Lower leg skin (tissue), 4 donors: ENCODE measurements around the gene FLT1. TPM values are rescaled to one million over a fixed set of nuclear protein-coding genes. Genes with fewer than 3 reads are reported as not detected.

Experiments
- DNase-seq, 2 donors: peaks; one replicate each; pipeline ENCODE4 v3.0.0-alpha.2; 2019; ENCODE audit warnings: low spot score in 2 of 2
- H3K4me3 ChIP-seq: fragments of 200-600 bp; sonication (generic); 2 replicates; pipeline ENCODE4 v1.5.1; 2017; ENCODE audit warnings: mild to moderate bottlenecking, low read depth; ENCODE audit not compliant: poor library complexity, severe bottlenecking
- POLR2A ChIP-seq, 2 donors: fragments of 450-650 bp; IDR thresholded peaks; one replicate each; pipeline ENCODE4 v1.6.1; 2016 to 2017; ENCODE audit warnings: antibody characterized with exemption in 2 of 2, mild to moderate bottlenecking in 1 of 2, moderate library complexity in 1 of 2
- WGBS, 2 donors: methylation state at CpG; one replicate each; pipeline ENCODE4 v1.1.5; 2018; 5-methylcytosine and 5-hydroxymethylcytosine counted together
- intact Hi-C: fragments of 100-400 bp; cut with DNase I; formaldehyde crosslinking; loops from one replicate; pipeline ENCODE4 v1.15.0; 2023; ENCODE audit warnings: low total_unique reads
- total RNA-seq, 4 donors: library from RNA; depleted of rRNA; stranded (reverse); fragments of >200 nt; gene quantifications; one replicate each; pipeline ENCODE4 v1.1.0, GENCODE V29; 2016
- TF ChIP-seq, protein P1 (sequence below), 3 donors: fragments of 450-650 bp; IDR thresholded peaks; one replicate each; pipeline ENCODE4 v1.5.1; 2016; ENCODE audit warnings: antibody characterized with exemption in 3 of 3, mild to moderate bottlenecking in 3 of 3, moderate library complexity in 2 of 3

The FLT1 gene
- total RNA-seq, 4 donors from 2014 or later = 5.3 to 16.3 (median 9.7) TPM

DNA sequence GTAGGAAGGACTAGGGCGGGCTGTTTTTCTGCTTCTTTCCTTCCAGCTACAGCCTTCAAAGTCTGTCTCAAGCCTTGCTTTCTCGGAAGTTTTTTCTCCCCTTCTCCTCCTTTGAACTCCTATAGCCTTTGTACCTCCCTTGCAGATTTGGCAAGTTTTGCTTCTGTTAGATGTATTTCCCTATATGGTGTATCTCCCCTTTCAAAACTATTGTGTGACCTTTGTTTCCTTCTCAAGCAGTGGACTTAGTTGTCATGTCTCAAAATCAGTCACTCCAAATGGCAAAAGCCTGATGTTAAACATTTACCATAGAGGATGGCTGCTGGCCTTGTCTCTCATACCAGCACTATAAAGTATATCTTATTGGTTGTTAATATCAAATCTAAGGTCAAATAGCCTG is 152.7 kb downstream of the FLT1 start:
- 82 to 90% methylated on average over 2 of the region's 2 CpGs for WGBS, 2 donors
- DNase-seq = no peak
- TF ChIP-seq, protein P1, sequence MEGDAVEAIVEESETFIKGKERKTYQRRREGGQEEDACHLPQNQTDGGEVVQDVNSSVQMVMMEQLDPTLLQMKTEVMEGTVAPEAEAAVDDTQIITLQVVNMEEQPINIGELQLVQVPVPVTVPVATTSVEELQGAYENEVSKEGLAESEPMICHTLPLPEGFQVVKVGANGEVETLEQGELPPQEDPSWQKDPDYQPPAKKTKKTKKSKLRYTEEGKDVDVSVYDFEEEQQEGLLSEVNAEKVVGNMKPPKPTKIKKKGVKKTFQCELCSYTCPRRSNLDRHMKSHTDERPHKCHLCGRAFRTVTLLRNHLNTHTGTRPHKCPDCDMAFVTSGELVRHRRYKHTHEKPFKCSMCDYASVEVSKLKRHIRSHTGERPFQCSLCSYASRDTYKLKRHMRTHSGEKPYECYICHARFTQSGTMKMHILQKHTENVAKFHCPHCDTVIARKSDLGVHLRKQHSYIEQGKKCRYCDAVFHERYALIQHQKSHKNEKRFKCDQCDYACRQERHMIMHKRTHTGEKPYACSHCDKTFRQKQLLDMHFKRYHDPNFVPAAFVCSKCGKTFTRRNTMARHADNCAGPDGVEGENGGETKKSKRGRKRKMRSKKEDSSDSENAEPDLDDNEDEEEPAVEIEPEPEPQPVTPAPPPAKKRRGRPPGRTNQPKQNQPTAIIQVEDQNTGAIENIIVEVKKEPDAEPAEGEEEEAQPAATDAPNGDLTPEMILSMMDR (IDR thresholded peaks at IDR 0.05) = no peak
- no peak for TF ChIP-seq POLR2A (IDR thresholded peaks at IDR 0.05)
- intact Hi-C loops = no loop called here
- no peak overlapping the region for H3K4me3 ChIP-seq

DNA sequence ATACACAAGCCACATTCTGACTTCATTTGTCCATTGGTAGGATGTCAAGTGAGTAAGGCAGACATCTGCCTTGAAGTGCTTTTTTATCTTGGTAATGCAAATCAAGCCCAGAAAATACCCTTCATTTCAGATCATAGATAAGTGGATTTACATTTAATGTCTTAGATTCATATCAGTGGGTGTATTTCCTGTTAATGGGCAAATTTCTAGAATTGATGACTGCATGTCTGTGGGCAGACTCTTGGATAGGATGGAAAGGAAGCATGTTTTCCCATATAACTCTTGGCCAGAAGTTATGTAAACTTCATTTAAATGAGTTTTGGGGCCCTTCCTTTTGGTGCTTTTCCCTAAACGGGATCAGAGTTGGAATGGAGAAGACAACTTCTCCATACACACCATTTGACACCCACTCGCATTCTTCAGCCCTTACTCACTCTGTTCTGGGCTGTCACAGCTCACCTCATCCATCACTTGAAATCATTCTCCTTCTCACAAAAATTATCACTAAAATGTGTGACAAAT is 154.6 kb downstream of the FLT1 start:
- TF ChIP-seq POLR2A (IDR thresholded peaks at IDR 0.05) = no peak
- TF ChIP-seq, protein P1 (IDR thresholded peaks at IDR 0.05) = no peak
- WGBS, 2 donors = 55 to 58% methylated on average over 2 of the region's 2 CpGs
- intact Hi-C loops = no loop called here
- no peak overlapping the region for H3K4me3 ChIP-seq
- no peak for DNase-seq

DNA sequence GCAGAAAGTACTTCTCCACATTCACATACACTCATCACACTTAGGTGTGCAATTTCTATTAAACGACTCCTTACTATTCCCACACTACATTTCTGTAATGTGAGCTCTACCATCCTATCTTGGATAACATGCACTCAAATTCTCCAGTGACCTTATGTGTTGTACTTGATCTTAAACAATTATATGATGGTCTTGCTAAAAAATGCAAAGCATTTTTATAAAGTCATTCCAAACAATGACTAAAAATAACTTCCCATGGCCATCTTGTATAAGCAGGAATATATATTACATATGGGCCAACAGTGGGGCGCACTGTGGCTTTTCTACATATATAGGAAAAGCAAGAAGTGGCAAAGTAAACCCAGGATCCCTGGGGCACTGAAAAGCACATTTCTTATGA is 155.5 kb downstream of the FLT1 start:
- DNase-seq = no peak
- WGBS, 2 donors = 92 to 98% methylated on average over 2 of the region's 2 CpGs
- no peak overlapping the region for H3K4me3 ChIP-seq
- intact Hi-C loops = no loop called here
- TF ChIP-seq POLR2A (IDR thresholded peaks at IDR 0.05) = no peak
- TF ChIP-seq, protein P1 (IDR thresholded peaks at IDR 0.05) = no peak

DNA sequence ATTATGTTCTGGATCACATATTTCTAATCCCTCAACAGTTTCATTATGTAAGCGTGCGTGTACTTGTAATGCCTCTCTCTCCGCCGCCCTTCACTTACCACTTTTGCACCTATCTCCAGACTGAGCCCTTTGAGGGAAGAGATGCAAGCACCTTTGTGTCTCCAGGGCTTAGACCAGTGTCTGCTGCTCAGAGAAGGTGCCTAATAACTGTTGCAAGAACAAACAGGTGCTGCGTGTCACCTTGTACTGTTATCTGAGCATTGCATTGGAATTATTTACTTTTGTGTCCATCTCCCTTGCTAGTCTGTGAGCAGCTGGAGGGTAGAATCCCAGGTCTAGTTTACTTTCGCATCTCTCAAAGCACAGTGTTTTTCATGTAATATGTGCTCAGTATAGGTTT is 156.2 kb downstream of the FLT1 start:
- DNase-seq = no peak
- intact Hi-C loops = no loop called here
- no peak overlapping the region for H3K4me3 ChIP-seq
- 78 to 87% methylated on average over 5 to 6 of the region's 6 CpGs for WGBS, 2 donors
- TF ChIP-seq POLR2A (IDR thresholded peaks at IDR 0.05) = no peak
- TF ChIP-seq, protein P1 (IDR thresholded peaks at IDR 0.05) = no peak

DNA sequence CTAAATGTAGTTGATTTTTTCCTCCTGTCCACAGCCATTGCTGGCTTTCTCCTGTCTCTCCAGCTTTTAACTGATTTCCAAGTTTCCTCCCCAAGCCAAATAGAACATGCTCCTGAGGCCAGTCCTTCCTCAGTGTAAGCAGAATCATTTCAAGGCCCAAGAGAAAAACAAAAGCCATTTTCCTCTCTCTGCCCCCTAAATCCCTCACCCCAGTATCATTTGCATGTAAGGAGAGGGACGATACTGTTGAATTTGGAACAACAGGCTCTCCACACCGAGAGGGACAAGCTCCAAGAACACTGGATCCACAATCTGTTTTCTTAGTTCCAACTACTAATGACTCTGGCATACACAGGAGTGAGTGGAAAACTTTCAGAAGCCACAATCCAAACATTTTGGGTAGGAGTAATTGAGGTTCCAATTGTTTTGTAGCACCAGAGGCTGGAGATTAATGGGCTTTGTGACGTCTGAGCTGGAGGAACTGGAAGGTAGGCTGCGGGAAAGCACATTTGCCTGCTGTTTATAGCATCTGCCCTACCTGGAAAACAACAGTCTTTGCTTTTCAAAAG is 156.8 kb downstream of the FLT1 start:
- H3K4me3 ChIP-seq = no peak overlapping the region
- intact Hi-C loops = no loop called here
- WGBS, 2 donors = 41 to 46% methylated on average over 4 of the region's 4 CpGs
- TF ChIP-seq, protein P1 (IDR thresholded peaks at IDR 0.05) = no peak
- TF ChIP-seq POLR2A (IDR thresholded peaks at IDR 0.05) = no peak
- no peak for DNase-seq
